Skin epidermis (tissue), 12 donors: ENCODE results near the gene OR2G3.

ENCODE experiments used
- H3K27ac ChIP-seq, 21 experiments: fragments of 200-600 bp; sonication (generic) in 11 of 21; one replicate each; pipeline ENCODE4 v1.5.0; 2020; ENCODE audit warnings: mild to moderate bottlenecking in 3 of 21, inconsistent platforms in 2 of 21, moderate library complexity in 2 of 21
- H3K4me3 ChIP-seq, 7 experiments: fragments of 200-600 bp; sonication (generic) in 2 of 7; one replicate each; pipeline ENCODE4 v1.5.0; 2020; ENCODE audit warnings: inconsistent platforms in 2 of 7, mild to moderate bottlenecking in 2 of 7, moderate library complexity in 1 of 7

The OR2G3 gene

DNA sequence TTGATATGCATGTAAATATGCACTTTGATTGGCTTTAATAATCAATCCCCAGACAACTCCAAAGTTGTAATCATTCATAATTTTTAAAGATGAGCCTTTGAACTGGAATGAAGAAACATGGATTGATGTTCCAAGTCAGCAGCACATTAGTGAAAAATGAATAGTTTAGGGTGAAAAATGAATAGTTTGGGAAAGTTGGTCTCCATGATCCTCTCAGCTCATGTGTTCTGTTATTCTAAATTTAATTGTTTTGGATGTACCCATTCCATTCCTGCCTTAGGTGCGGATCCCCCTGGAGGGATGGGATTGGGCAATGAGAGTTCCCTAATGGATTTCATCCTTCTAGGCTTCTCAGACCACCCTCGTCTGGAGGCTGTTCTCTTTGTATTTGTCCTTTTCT, at the start of gene OR2G3:
Gene OR2G3, plus strand, starts transcription at position 301 of the 400 bp plus-strand sequence. Its CDS starts 0 bp downstream, at position 301.
- Histone ChIP-seq H3K27ac (no peak within 1 kb of the TSS), H3K4me3 (no peak within 1 kb of the TSS)

DNA sequence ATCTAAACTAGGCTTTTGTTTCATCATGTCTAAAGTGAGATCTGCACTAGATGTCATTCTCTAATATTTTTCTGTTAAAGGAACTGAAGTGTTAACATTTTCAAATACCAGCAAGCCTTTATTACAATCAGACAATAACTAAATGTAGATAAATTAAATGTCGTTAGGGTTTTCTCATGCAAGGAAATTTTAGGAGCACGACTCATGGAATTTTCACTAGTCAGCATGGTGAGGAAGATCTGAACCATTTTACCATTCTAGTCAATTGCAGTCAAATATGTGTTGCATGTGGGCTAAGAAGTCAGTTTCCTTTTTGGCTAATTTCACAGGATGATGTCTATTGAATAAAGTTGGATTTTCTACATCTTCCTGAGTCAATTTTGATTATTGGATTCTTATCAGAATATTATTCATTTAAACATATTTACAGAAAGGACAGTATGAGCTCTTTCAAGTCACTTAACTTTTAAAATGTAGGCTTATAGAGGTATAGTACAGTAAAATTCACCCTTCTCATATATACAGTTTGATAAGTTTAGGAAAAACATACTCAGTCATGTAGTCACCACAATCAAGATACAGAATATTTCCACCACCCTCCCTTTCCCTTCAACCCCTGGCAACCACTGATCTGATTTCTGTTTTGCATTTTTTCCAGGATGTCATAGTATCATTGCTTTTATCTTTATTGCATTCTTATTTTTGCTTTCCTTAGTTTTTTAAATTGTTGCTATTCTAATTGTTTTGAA, 47.3 kb upstream of the OR2G3 start:
- Histone ChIP-seq H3K27ac (no peak overlapping the region), H3K4me3 (no peak overlapping the region)

- H3K4me3 ChIP-seq: no peak overlapping the region
Observed at GRCh38 chr1:247561711-247562110, 43.7 kb upstream of the OR2G3 start.

GRCh38 chr1:247562198-247562597, 43.2 kb upstream of the OR2G3 start:
- H3K4me3 ChIP-seq: no peak overlapping the region
- H3K27ac ChIP-seq: no peak overlapping the region

More at GRCh38 chr1:247561711-247562110, 43.7 kb upstream of the OR2G3 start:
- H3K27ac ChIP-seq: no peak overlapping the region

DNA sequence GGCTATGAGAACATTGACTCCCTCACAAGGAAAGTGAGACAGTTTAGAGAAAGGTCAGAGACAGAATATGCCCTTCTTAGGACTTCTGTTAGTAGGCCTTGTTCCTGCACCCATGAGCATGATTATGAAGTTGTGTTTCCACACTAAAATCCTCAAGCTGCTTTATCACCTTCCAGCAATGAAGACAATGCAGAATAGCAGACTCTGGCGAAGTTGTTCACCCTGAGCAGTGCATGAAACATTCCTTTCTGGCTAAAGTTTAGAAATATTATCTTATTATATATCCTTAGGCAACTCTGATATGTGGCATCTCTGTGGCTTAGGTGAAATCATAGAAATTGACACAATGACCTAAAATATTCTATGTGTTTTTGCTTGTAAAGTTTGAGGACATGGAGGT, 31.1 kb upstream of the OR2G3 start:
- no peak overlapping the region for H3K27ac ChIP-seq

DNA sequence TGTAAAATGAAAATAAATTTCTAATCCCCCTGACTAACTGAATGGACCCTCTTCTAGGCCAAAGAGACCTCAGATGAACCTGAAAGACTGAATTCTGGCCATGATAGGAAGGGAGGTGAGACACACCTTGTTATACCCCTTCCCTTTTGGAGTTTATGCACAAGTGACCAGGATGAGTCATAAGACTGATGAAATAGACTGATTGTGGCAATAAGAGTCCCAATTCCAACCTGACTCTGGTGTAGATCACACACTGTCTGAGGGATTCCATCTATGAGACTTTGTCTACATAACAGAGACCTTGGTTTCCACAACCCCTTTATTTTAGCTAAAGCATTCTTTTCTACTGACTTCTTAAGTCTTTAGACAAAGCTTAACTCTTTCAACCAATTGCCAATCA, 30.7 kb upstream of the OR2G3 start:
- Histone ChIP-seq H3K4me3 (no peak overlapping the region), H3K27ac (no peak overlapping the region)

More for the DNA sequence above, 31.1 kb upstream of the OR2G3 start:
- no peak overlapping the region for H3K4me3 ChIP-seq

DNA sequence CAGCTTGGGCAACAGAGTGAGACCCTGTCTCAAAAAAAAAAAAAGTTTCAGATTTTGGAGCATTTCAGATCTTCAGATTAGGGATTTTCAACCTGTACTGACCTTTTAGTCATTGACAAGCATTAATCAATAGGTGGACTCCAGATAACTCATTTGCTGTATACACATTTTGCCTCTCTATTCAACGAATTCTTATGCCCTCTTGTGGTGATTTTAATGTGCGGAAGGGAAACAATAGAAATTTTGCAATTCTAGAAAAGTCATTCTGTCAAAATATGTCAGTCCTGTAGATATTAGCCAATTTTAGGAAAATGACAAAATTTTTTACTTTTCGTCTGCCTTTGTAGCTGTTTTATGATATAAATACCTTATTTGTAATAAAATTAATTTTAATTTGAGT, 28.9 kb upstream of the OR2G3 start:
- no peak overlapping the region for H3K4me3 ChIP-seq

DNA sequence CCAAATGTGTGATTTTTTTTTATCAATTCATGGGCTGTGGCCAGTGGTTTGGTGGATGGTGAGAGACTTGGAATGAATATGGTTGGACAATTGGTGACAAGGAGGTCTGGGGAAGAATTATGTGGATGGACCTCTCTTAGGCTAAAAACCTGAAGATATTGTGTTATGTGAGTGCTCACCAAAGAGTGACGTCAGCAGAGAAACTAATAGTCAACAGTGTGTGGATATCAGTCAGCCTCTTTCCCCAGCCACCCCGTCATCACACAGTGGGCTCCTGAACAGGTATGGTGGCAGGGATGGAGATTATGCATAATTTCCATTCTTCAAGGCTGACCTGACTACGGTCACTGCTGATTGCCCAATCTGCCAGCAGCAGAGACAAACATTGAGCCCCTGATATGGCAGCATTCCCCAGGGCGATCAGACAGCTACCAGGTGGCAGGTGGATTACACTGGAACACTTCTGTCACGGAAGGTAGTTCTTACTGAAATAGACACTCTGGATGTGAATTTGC, 26.4 kb upstream of the OR2G3 start:
- no peak overlapping the region for H3K4me3 ChIP-seq
- H3K27ac ChIP-seq: no peak overlapping the region

More for the DNA sequence above, 28.9 kb upstream of the OR2G3 start:
- no peak overlapping the region for H3K27ac ChIP-seq

DNA sequence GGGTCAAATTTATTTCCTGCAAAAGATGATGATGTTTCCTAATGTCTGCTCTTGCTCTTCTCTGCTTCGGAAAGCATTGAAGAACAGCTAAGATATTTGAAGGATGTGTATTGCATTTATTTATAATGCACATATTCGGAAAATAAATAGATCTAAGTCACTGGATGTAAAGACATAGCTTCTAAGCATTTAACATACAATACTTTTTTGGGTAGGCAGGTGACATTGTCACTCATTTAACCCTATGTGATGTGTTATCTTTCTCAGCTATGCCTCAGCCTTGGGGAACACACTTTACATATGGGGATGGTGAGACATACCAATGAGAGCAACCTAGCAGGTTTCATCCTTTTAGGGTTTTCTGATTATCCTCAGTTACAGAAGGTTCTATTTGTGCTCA, 17.3 kb upstream of the OR2G3 start, which contains the start of gene OR2G2:
Gene OR2G2, plus strand, starts transcription at position 301 of the 400 bp plus-strand sequence. Its CDS starts 0 bp downstream, at position 301.
- Histone ChIP-seq H3K4me3 (no peak within 1 kb of the TSS), H3K27ac (no peak within 1 kb of the TSS)

DNA sequence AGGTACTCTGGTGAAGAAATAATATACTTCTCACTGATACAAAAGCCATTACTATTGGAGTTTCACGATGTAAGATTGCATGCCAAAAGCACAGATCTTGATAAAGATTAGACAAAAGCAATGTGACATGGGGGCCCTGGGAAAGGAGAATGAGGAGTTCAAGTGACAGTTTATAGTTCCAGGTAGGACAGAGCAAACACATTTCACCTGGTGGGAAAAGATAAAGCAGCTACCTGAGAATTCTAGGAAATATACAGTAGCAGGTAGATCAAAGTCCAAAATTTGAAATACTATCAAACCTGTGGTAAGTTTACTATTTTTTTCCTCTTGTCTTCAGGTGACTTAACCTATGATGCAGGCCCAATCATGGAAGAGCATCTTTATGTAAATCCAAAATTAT, 8.0 kb downstream of the OR2G3 start:
- Histone ChIP-seq H3K27ac (no peak overlapping the region), H3K4me3 (no peak overlapping the region)

DNA sequence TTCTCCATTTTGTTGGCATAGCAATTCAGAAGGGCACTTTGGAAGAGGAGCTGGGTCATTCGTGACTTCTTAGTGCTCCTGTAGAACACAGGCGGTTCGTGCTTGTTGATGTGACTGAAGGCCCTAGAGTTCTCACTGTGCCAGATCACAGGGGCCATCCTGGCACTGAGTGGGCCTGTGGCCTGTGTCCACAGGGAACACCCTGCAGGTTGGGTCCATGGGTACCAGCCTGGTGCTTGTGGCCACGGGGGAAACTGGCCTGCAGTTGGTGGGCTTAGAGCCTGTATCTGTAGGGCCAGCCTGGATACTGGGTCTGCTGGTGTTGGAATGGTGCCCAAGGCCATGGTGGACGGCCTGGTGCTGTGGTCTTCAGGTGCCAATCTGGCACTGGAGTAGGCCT, 9.2 kb downstream of the OR2G3 start:
- Histone ChIP-seq H3K27ac (no peak overlapping the region), H3K4me3 (no peak overlapping the region)

GRCh38 chr1:247627951-247628350, 22.6 kb downstream of the OR2G3 start:
- Histone ChIP-seq H3K27ac (no peak overlapping the region), H3K4me3 (no peak overlapping the region)

GRCh38 chr1:247638011-247638410, 32.6 kb downstream of the OR2G3 start:
- H3K4me3 ChIP-seq: no peak overlapping the region
- H3K27ac ChIP-seq: no peak overlapping the region

DNA sequence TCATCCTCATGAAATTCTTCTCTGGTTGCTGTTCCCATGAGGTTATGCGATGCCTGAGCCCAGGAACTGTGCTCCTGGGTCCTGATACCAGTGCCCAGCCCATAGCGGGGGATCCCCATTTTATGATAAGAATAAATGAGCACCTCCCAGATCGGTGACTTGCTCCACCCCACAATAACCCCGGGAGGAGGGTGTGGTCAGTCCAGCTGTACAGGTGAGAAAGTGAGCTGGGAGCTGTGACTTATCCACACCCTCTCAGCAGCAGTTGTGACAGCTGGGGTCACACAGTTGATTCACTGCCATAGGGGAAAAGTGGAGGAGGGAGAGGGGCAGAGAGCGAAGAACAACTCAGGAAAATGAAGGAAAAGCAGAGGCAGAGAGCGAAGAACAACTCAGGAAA, 33.4 kb downstream of the OR2G3 start:
- H3K4me3 ChIP-seq: no peak overlapping the region
- no peak overlapping the region for H3K27ac ChIP-seq

DNA sequence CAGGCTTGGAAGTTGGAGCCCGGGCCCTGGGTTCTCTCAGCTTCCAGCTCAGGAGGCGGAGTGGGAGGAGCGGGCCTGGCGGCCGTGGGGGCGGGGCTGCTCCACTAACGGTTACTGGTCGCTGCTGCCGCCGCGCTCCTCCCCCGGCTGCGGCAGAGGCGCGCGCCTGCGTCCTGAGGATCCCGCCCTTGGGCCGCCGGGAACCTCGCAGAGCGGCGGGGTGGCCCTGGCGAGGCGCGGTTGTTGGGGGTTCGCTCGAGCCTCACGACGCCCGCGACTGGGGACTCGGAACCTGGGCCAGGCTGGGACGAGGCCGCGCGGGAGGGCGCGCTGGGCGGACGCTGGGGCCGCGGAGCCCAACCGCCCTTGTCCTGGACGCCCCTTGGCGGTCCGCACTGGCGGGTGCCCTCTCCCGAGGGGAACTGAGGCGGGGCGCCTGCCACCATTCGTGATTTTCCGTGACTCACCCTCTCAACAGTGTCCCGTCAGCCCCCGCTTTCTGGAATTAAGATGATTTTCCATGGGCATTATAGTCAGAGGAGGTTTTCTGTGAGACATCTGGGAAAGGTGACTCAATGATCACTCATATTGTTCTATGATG, 34.1 kb downstream of the OR2G3 start:
- H3K4me3 ChIP-seq: peak overlapping the region in 5 of 7 experiments; percentile 8 to 31 (median 26)

GRCh38 chr1:247642742-247643141, 37.4 kb downstream of the OR2G3 start:
- no peak overlapping the region for H3K27ac ChIP-seq
- H3K4me3 ChIP-seq: no peak overlapping the region

More for the DNA sequence above, 34.1 kb downstream of the OR2G3 start:
- peak overlapping the region in 9 of 21 experiments; percentile 27 to 67 (median 55) for H3K27ac ChIP-seq

GRCh38 chr1:247646867-247647266, 41.5 kb downstream of the OR2G3 start:
- Histone ChIP-seq H3K27ac (no peak overlapping the region), H3K4me3 (no peak overlapping the region)

DNA sequence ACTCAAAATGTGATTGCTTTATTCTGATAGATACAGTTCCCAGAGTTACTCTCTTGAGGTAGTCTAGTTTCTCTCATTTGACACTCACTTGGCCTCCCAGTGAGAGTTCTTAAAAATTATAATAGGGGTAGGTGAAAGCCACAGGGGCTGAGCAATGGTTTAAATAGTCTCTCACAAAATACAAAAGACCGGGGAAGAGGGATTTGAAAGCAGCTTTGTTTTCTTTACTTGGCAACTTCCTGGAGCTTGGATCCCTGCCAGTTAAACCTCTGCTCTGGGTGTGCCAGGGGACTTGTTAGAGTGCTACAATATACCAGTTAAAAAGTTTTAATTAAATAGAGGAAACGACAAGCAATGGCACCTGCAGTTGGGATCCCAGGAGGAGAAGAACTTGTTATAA, 42.5 kb downstream of the OR2G3 start:
- H3K27ac ChIP-seq: no peak overlapping the region

GRCh38 chr1:247653040-247653439, 47.7 kb downstream of the OR2G3 start:
- Histone ChIP-seq H3K27ac (no peak overlapping the region), H3K4me3 (no peak overlapping the region)

More for the DNA sequence above, 42.5 kb downstream of the OR2G3 start:
- no peak overlapping the region for H3K4me3 ChIP-seq
